HG03520 (cell line): ENCODE measurements around the gene MAP3K6.
A peak's percentile ranks its signal among the peaks of the same experiment; 100 is the strongest.

Source experiments
- ATAC-seq: cut with Tn5 transposase; IDR thresholded peaks from one replicate; pipeline ENCODE4 v1.9.1; 2021; ENCODE audit warnings: mild to moderate bottlenecking, moderate library complexity; ENCODE audit not compliant: unreplicated experiment

Gene MAP3K6

GRCh38 chr1:27374362-27375086 lies 7.8 kb upstream of the MAP3K6 start, which contains the start of gene FCN3:
Gene FCN3 (minus strand): TSS chr1:27374824. CDS start chr1:27374818, 6 bp downstream.
- no peak for ATAC-seq

- ATAC-seq: no peak
Observed at GRCh38 chr1:27372808-27373690, 6.3 kb upstream of the MAP3K6 start.

DNA sequence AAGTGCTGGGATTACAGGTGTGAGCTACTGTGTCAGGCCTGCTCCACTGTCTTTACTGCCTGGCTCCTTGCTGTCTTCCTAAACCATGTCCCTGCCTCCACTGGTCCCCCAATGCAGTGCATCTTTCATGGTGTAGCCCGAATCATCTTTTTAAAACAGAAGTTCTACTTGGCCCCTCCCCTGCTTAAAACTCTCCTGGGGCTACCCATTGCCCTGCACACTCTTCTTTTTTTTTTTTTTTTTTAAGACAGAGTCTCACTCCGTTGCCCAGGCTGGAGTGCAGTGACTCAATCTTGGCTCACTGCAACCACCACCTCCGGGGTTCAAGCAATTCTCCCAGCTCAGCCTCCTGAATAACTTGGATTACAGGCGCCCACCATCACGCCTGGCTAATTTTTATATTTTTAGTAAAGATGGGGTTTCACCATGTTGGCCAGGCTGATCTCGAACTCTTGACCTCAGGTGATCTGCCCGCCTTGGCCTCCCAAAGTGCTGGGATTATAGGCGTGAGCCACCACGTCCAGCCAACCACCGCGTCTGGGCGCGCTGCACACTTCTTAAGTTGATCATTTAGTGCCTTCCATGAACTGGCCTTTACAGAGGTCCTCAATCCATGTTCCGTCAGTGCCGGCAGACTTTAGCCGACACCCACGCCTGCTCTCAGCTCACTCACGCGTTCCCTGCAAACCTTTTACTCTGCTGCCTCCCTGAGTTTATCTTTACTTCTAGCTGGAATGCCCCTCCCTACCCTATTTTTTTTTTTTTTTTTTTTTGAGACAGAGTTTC lies 5.5 kb upstream of the MAP3K6 start:
- ATAC-seq: no peak

DNA sequence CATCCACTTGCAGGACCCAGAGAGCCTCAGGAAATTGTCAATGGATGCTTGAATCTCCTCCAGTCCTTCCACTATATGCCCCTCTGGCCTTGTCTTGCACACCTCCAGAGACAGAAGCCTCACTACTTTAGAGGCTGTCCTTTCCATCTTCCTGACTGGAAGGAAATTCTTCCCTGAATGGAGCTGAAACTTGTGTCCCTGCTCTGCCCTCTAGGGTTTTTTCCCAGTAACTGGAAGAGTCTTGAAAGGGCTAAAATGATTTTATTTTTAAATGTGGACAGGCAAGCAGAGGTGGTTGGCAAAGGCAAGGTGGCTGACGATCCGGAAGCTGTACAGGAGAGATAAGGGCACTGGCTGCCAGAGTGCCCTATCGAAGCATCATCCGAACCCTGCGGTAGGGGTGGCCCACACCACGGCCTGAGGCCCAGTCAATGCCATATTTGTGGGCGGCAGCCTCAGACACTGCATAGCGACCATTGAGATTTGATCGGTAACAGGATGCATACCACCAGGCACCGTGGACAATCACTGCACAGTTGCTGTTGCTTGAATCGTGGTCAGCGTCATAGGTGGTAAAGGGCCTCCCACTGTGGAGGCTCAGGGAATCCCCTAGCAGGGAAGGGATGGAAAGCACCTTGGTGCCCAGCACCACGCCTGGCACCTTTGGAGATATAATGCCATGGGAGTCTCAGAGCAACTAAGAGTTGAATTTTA lies 2.3 kb upstream of the MAP3K6 start:
- ATAC-seq: no peak

- ATAC-seq: no peak
Observed at GRCh38 chr1:27367160-27367650, 444 bp upstream of the MAP3K6 start.

GRCh38 chr1:27366113-27366410 lies 699 bp downstream of the MAP3K6 start:
- ATAC-seq: no peak

DNA sequence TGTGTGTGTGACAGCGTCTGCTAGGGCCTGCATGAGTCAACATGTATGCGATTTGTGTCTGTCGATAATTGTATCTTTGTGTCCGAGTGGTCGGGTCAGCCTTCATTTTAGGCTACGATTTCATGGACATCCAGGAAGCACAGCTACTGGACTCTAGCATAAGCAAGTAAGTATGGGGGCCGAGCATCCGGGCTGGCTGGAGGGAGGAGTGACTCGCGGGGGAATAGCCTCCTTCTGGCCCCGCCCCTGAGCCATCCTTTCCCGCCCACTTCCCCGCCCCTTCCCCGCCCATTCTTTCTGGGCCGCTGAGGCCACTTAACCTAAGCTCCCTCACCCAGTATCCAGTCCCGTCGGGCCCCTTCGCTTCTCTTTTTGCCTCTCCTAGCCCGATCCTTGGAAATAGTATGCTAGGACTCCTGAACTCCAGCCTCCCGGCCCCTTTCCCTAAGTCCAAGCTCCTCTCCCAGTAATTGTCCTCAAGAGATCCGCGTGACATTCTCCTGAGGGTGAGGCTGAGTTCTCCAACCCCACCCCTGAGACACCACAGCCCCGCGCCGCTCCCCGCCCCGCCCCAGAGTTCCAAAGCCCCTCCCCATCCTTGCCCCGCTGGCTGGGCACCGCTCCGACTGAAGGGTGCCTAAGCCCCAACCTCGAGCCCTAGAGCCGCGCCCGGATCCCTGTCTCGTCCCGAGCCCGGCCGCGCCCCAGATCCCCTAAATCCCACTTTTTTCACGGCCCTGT lies 1.2 kb downstream of the MAP3K6 start:
- ATAC-seq: no peak

DNA sequence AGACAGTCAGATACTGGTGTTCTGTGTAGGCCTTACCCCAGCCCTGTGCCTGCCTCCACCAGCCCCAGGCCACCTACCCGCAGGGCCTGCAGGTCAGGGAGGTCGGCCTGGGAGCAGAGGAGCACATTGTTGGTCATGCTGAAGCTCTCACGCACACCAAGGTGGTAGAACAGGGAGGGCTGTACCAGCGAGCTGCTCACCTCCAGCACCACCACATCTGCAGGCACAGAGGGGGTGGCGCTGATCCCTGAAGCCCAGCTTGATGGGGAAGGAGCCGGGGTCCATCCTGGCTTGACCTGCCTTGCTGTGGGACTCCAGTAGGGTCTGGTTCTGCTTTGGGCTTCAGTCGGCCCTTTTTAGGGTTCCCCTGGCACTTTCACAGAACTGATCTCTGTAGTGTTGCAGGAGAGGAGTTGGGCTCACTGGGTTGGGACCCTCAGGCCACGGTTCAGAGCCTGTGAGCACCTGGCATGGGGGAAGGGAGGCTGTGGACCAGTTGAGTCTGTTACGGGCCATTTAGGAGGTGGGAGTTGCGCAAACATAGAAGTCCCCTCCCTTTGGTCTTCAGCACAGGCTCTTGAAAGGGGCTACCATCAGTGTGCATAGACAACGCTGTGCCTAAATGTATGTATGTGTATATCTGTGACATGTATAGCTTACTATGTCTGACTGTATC lies 1.9 kb downstream of the MAP3K6 start:
- no peak for ATAC-seq

DNA sequence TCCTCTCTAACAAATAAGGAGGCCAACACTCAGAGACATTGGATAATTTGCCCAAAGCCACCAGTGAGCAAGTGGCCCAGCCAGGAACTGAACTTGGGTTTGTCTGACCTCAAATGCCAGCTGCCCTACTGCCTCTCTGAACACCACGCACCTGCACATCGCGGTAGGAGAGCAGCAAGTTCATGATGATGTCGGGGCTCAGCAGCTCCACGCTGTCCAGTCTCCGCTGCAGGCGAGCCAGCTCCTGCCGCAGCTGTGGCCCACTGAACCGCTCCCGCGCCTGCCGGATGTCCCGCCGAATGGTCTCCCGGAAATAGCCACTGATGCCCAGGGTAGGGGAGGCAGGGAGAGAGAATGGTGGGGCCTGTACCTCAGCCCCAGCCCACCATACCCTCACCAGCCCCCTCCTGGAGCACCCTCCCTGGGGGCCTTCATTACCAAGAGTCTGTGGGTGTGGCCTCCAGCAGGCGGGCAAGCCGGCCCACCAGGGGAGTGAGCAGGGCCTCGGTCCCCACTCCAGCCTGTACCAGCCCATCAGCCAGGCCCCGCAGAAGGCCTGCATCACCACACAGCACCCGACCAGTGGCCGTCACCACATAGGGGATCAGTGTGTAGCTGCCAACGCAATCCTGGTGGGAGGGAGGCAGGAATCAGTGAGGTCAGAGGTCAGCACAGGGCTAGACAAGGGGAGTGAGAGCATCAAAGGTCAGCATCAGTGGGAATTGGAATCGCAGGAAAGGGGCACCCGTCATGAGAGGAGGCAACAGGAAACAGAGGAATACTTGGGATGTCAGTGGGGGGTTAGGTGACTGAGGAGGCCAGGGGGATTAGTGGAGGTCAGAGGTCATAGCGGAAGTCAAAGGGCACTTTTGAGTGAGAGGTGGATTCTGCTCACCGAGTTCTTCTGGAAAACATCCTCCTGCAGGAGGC lies 2.7 kb downstream of the MAP3K6 start:
- ATAC-seq: no peak

DNA sequence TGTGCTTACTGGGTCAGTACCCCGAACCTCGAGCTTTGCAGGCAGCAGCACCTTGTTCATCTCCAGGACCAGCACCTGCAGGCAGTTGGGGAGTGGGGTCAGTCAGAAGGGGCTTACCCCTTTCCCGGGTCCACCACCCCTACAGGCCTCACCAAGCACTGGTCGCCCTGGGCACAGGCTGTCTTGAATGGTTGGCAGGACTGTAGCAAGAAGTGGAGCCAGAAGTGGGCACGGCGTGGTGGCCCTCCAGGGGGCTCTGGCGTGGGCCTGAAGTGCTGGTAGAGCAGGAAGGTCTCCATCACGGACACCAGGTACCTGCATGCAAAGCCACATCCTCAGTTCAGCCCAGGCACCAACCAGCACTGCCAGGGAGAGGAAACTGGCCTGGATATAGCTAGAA lies 5.2 kb downstream of the MAP3K6 start:
- ATAC-seq: no peak

- ATAC-seq: no peak
Observed at GRCh38 chr1:27361044-27361402, 5.7 kb downstream of the MAP3K6 start.

GRCh38 chr1:27360159-27361043 lies 6.4 kb downstream of the MAP3K6 start:
- no peak for ATAC-seq

- no peak for ATAC-seq
Observed at GRCh38 chr1:27359822-27360158, 7.0 kb downstream of the MAP3K6 start.

DNA sequence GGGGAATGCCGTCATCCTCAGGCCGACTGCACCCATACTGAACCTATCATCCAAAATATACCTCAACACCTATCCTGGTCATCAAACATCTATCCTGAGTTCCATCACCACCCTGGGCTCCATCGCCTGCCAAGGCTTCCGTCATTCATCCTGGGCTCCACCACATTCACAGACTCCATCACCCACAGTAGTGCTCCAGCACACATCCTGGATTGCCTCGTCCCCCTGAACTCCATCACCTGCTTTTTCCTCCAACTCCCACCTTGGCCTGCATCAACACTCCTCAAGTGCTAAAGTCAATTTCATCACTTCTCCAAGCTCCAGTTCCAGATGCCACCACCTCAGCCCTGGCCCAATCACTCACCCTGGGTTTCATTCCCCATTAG lies 7.8 kb downstream of the MAP3K6 start:
- ATAC-seq: no peak

- no peak for ATAC-seq
Observed at GRCh38 chr1:27358038-27358927, 8.5 kb downstream of the MAP3K6 start.

- peak; percentile 38 for ATAC-seq
Observed at GRCh38 chr1:27357281-27358037, 9.3 kb downstream of the MAP3K6 start.
